DND-41 (cell line): ENCODE measurements around the gene LCE2B.

Experiments used
- CTCF ChIP-seq: IDR thresholded peaks from 2 replicates; pipeline ENCODE4 v1.5.1; 2012; ENCODE audit warnings: borderline replicate concordance, low read length, moderate library complexity, mild to moderate bottlenecking; ENCODE audit not compliant: poor library complexity, severe bottlenecking; ENCODE audit errors: extremely low read depth
- EZH2 ChIP-seq: IDR thresholded peaks from 3 replicates; pipeline ENCODE4 v1.6.1; 2012; ENCODE audit warnings: borderline replicate concordance, low read depth, mild to moderate bottlenecking, moderate library complexity, low read length, inconsistent platforms; ENCODE audit not compliant: severe bottlenecking

- TF ChIP-seq CTCF (no peak), EZH2 (no peak)
Observed at GRCh38 chr1:152645146-152645545, 40.8 kb upstream of the LCE2B start.
